Activated T-helper 1 cell treated with anti-CD3 and anti-CD28 coated beads, Interleukin-12 subunit alpha, Interleukin-12 subunit beta, Interleukin-2, Interleukin-4 antibody, amounts not matched to agents 30 ng/mL and 10 ng/mL and 1 ng/mL, durations not matched to agents 14 hours and 24 hours and 36 hours (primary cell): ENCODE results near the gene CSMD2. TPM values are rescaled to one million over a fixed set of nuclear protein-coding genes. Genes with fewer than 3 reads are reported as not detected.

Experiments
- DNase-seq: peaks from one replicate; pipeline ENCODE4 v3.0.0; 2021; ENCODE audit warnings: low spot score
- H3K27ac Mint-ChIP-seq: one replicate; pipeline ENCODE4 v1.8.0; 2021; ENCODE audit warnings: mild to moderate bottlenecking, mixed read lengths
- H3K27me3 Mint-ChIP-seq: one replicate; pipeline ENCODE4 v1.8.0; 2022; ENCODE audit warnings: mild to moderate bottlenecking, moderate library complexity, mixed read lengths; ENCODE audit not compliant: insufficient read depth
- H3K36me3 Mint-ChIP-seq: one replicate; pipeline ENCODE4 v1.8.0; 2021; ENCODE audit warnings: low read depth, mixed read lengths
- H3K4me1 Mint-ChIP-seq: one replicate; pipeline ENCODE4 v1.8.0; 2021; ENCODE audit warnings: low read depth, mixed read lengths
- H3K4me3 Mint-ChIP-seq: one replicate; pipeline ENCODE4 v1.8.0; 2021; ENCODE audit warnings: mild to moderate bottlenecking, moderate library complexity, mixed read lengths
- H3K9me3 Mint-ChIP-seq: one replicate; pipeline ENCODE4 v1.8.0; 2021; ENCODE audit warnings: mixed read lengths
- intact Hi-C: fragments of 100-400 bp; cut with micrococcal nuclease; formaldehyde crosslinking; loops from one replicate; pipeline ENCODE4 v1.15.1; 2024
- total RNA-seq: library from RNA; stranded (reverse); gene quantifications from 2 replicates; pipeline ENCODE4 v1.2.3, GENCODE V29; 2022

CSMD2 gene
- total RNA-seq, 1 donor from 2014 or later, result not detected

GRCh38 chr1:33872683-33873082 lies 292.3 kb downstream of the CSMD2 start:
- H3K4me1 Mint-ChIP-seq, result peaks cover 5% of the 10 kb centered on the region
- intact Hi-C loops, result no loop called here
- H3K9me3 Mint-ChIP-seq, result no peaks in the 10 kb centered on the region
- H3K36me3 Mint-ChIP-seq, result no peaks in the 10 kb centered on the region
- no peak overlapping the region for H3K4me3 Mint-ChIP-seq
- H3K27me3 Mint-ChIP-seq, result no peaks in the 10 kb centered on the region
- no peak for DNase-seq
- H3K27ac Mint-ChIP-seq, result no peak overlapping the region

GRCh38 chr1:33872275-33872674 lies 292.8 kb downstream of the CSMD2 start:
- no peak overlapping the region for H3K4me3 Mint-ChIP-seq
- H3K9me3 Mint-ChIP-seq, result no peaks in the 10 kb centered on the region
- no peak overlapping the region for H3K27ac Mint-ChIP-seq
- H3K36me3 Mint-ChIP-seq, result no peaks in the 10 kb centered on the region
- H3K27me3 Mint-ChIP-seq, result no peaks in the 10 kb centered on the region
- DNase-seq, result no peak
- intact Hi-C loops, result no loop called here
- peaks cover 7% of the 10 kb centered on the region for H3K4me1 Mint-ChIP-seq

- intact Hi-C loops, result no loop called here
- H3K4me1 Mint-ChIP-seq, result peaks cover 7% of the 10 kb centered on the region
- no peak overlapping the region for H3K27ac Mint-ChIP-seq
- no peak overlapping the region for H3K4me3 Mint-ChIP-seq
- no peaks in the 10 kb centered on the region for H3K9me3 Mint-ChIP-seq
- no peak for DNase-seq
- no peaks in the 10 kb centered on the region for H3K36me3 Mint-ChIP-seq
- H3K27me3 Mint-ChIP-seq, result no peaks in the 10 kb centered on the region
These were observed 297.3 kb downstream of the CSMD2 start for GRCh38 chr1:33867684-33868083.

- H3K27ac Mint-ChIP-seq, result no peak overlapping the region
- no peaks in the 10 kb centered on the region for H3K36me3 Mint-ChIP-seq
- no peak overlapping the region for H3K4me3 Mint-ChIP-seq
- H3K4me1 Mint-ChIP-seq, result peaks cover 7% of the 10 kb centered on the region
- H3K9me3 Mint-ChIP-seq, result no peaks in the 10 kb centered on the region
- DNase-seq, result no peak
- intact Hi-C loops, result no loop called here
- H3K27me3 Mint-ChIP-seq, result no peaks in the 10 kb centered on the region
These were observed 298.7 kb downstream of the CSMD2 start for GRCh38 chr1:33866281-33866680.

- no peaks in the 10 kb centered on the region for H3K9me3 Mint-ChIP-seq
- DNase-seq, result no peak
- intact Hi-C loops, result no loop called here
- H3K27me3 Mint-ChIP-seq, result no peaks in the 10 kb centered on the region
- H3K4me1 Mint-ChIP-seq, result peaks cover 7% of the 10 kb centered on the region
- no peak overlapping the region for H3K4me3 Mint-ChIP-seq
- no peaks in the 10 kb centered on the region for H3K36me3 Mint-ChIP-seq
- no peak overlapping the region for H3K27ac Mint-ChIP-seq
These were observed 300.3 kb downstream of the CSMD2 start for GRCh38 chr1:33864460-33865389.

GRCh38 chr1:33863779-33864178 lies 301.3 kb downstream of the CSMD2 start, which contains the start of gene HMGB4:
Gene HMGB4, plus strand, starts transcription at chr1:33864079. Its CDS starts 113 bp downstream, at chr1:33864192.
- intact Hi-C loops, result no loop called here
- no peak for DNase-seq
- H3K36me3 Mint-ChIP-seq, result no peaks in the 10 kb centered on the region
- no peak within 1 kb of the TSS for H3K27ac Mint-ChIP-seq
- H3K4me1 Mint-ChIP-seq, result peaks cover 7% of the 10 kb centered on the region
- H3K27me3 Mint-ChIP-seq, result no peaks in the 10 kb centered on the region
- no peak within 1 kb of the TSS for H3K4me3 Mint-ChIP-seq
- no peaks in the 10 kb centered on the region for H3K9me3 Mint-ChIP-seq

- H3K27me3 Mint-ChIP-seq, result no peaks in the 10 kb centered on the region
- H3K27ac Mint-ChIP-seq, result no peak overlapping the region
- H3K9me3 Mint-ChIP-seq, result no peaks in the 10 kb centered on the region
- intact Hi-C loops, result no loop called here
- H3K36me3 Mint-ChIP-seq, result no peaks in the 10 kb centered on the region
- no peak for DNase-seq
- no peaks in the 10 kb centered on the region for H3K4me1 Mint-ChIP-seq
- H3K4me3 Mint-ChIP-seq, result no peak overlapping the region
These were observed 304.4 kb downstream of the CSMD2 start for GRCh38 chr1:33860671-33861070.

- Mint-ChIP-seq H3K4me3 (no peak overlapping the region), H3K36me3 (no peaks in the 10 kb centered on the region), H3K9me3 (no peaks in the 10 kb centered on the region), H3K4me1 (no peaks in the 10 kb centered on the region), H3K27ac (no peak overlapping the region), H3K27me3 (peaks cover 2% of the 10 kb centered on the region)
- intact Hi-C loops, result no loop called here
- DNase-seq, result no peak
These were observed 310.9 kb downstream of the CSMD2 start for GRCh38 chr1:33854091-33854490.

- Mint-ChIP-seq H3K9me3 (no peaks in the 10 kb centered on the region), H3K4me1 (no peaks in the 10 kb centered on the region), H3K27me3 (peaks cover 2% of the 10 kb centered on the region), H3K27ac (no peak overlapping the region), H3K36me3 (no peaks in the 10 kb centered on the region), H3K4me3 (no peak overlapping the region)
- intact Hi-C loops, result no loop called here
- no peak for DNase-seq
These were observed 311.6 kb downstream of the CSMD2 start for GRCh38 chr1:33853431-33853830.

GRCh38 chr1:33852711-33853110 lies 312.3 kb downstream of the CSMD2 start:
- H3K4me3 Mint-ChIP-seq, result no peak overlapping the region
- peaks cover 5% of the 10 kb centered on the region for H3K27me3 Mint-ChIP-seq
- H3K4me1 Mint-ChIP-seq, result no peaks in the 10 kb centered on the region
- intact Hi-C loops, result no loop called here
- H3K27ac Mint-ChIP-seq, result no peak overlapping the region
- no peaks in the 10 kb centered on the region for H3K36me3 Mint-ChIP-seq
- DNase-seq, result no peak
- H3K9me3 Mint-ChIP-seq, result no peaks in the 10 kb centered on the region

GRCh38 chr1:33850481-33850880 lies 314.5 kb downstream of the CSMD2 start:
- Mint-ChIP-seq H3K4me1 (no peaks in the 10 kb centered on the region), H3K27ac (no peak overlapping the region), H3K9me3 (no peaks in the 10 kb centered on the region), H3K27me3 (peaks cover 5% of the 10 kb centered on the region), H3K4me3 (no peak overlapping the region), H3K36me3 (no peaks in the 10 kb centered on the region)
- no peak for DNase-seq
- intact Hi-C loops, result no loop called here

GRCh38 chr1:33849211-33849610 lies 315.8 kb downstream of the CSMD2 start:
- Mint-ChIP-seq H3K9me3 (no peaks in the 10 kb centered on the region), H3K27ac (no peak overlapping the region), H3K4me1 (no peaks in the 10 kb centered on the region), H3K36me3 (no peaks in the 10 kb centered on the region), H3K27me3 (peaks cover 5% of the 10 kb centered on the region), H3K4me3 (no peak overlapping the region)
- DNase-seq, result no peak
- intact Hi-C loops, result no loop called here

GRCh38 chr1:33848205-33848937 lies 316.7 kb downstream of the CSMD2 start:
- Mint-ChIP-seq H3K27me3 (peaks cover 5% of the 10 kb centered on the region), H3K4me1 (no peaks in the 10 kb centered on the region), H3K9me3 (no peaks in the 10 kb centered on the region), H3K36me3 (no peaks in the 10 kb centered on the region), H3K4me3 (no peak overlapping the region), H3K27ac (no peak overlapping the region)
- intact Hi-C loops, result no loop called here
- DNase-seq, result no peak
